D721Med (cell line): Measurements from ENCODE around the gene LIN7B.
"Not testable (repeated sequence)": the region's sequence is repeated elsewhere in the genome, so short reads cannot be mapped to it uniquely, and the experiment has no call there.

Experiments
- DNase-seq: peaks from one replicate; pipeline ENCODE4 v3.0.0; 2011; ENCODE audit warnings: low spot score; ENCODE audit not compliant: insufficient read length
- FAIRE-seq: peaks from 2 replicates; lab custom pipeline; 2011; peaks lifted over from hg19 to GRCh38; lab: Jason Lieb, UNC
- TF ChIP-seq, protein P1 (sequence below): IDR thresholded peaks from 2 replicates; pipeline ENCODE4 v1.5.1; 2012; ENCODE audit warnings: mild to moderate bottlenecking, control low read depth; ENCODE audit not compliant: insufficient read depth; ENCODE audit errors: missing control alignments

The LIN7B gene

GRCh38 chr19:49120868-49121267 is 6.7 kb downstream of the LIN7B start:
- TF ChIP-seq, protein P1, sequence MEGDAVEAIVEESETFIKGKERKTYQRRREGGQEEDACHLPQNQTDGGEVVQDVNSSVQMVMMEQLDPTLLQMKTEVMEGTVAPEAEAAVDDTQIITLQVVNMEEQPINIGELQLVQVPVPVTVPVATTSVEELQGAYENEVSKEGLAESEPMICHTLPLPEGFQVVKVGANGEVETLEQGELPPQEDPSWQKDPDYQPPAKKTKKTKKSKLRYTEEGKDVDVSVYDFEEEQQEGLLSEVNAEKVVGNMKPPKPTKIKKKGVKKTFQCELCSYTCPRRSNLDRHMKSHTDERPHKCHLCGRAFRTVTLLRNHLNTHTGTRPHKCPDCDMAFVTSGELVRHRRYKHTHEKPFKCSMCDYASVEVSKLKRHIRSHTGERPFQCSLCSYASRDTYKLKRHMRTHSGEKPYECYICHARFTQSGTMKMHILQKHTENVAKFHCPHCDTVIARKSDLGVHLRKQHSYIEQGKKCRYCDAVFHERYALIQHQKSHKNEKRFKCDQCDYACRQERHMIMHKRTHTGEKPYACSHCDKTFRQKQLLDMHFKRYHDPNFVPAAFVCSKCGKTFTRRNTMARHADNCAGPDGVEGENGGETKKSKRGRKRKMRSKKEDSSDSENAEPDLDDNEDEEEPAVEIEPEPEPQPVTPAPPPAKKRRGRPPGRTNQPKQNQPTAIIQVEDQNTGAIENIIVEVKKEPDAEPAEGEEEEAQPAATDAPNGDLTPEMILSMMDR, result no peak
- no peak for FAIRE-seq
- no peak for DNase-seq

GRCh38 chr19:49121841-49122240 is 7.7 kb downstream of the LIN7B start:
- DNase-seq, FAIRE-seq: not testable (repeated sequence)

DNA sequence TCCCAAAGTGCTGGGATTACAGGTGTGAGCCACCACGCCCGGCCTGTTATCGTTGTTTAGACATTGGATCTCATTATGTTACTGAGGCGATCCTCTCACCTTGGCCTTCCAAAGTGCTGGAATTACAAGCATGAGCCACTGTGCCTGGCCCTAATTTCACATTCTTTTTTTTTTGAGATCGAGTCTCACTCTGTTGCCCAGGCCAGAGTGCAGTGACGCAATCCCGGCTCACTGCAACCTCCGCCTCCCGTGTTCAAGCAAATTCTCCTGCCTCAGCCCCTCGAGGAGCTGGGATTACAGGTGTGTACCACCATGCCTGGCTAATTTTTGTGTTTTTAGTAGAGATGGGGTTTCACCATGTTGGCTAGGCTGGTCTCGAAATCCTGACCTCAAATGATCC is 9.1 kb downstream of the LIN7B start:
- not testable (repeated sequence) for FAIRE-seq, DNase-seq

DNA sequence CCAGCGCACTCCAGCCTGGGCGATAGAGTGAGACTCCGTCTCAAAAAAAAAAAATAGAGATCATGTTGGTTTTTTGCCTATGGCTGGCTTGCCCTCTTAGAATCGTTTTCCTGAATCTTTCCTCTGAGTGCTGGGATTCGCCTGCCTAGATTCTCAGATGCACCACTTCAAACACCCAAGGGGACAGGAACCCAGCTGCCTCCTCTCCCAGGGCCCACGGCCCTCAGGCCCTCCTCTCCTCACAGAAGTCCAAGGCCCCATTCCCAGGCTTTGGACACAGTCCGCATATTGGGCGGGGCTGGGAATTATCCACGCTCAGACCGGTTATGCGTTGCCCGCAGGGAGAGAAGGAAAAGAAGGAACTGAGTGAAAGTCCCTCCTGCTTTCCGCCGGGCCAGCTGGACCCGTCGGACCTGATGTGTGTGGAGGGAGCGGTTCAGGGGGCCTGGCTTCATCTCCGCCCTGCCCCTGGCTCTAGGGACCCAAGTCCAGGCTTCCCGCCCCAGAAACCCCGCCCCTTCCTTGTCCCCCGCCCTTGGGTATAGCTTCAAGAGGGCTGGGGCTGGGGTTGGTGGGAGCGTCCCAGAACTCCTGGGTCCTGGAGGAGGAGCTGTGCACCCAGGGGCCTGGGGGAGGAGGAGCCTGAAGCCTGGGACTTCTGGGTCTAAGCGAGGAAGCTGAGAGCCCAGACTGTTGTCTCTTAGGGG is 11.0 kb downstream of the LIN7B start:
- TF ChIP-seq, protein P1, result no peak
- FAIRE-seq (no peak), DNase-seq (no peak)

DNA sequence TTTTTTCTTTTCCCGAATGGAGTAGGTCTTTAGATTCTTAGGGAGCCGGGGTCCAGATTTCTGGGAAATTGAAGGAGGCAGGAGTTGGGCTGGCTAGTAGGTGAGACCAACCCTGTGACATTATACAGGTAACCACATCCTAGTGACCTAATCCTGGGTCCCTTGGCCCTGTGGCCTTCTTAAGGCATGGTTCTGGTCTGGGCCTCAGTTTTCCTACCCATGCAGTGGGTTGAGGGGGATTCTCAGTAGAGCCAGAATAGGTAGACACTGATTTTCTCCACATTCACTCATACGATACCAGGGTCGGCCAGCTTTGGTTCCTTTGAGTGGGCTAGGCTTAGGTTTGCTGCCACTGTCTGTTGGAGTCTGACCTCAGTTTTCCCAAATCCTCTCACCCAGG is 12.4 kb downstream of the LIN7B start:
- FAIRE-seq (no peak), DNase-seq (no peak)
- TF ChIP-seq, protein P1, result no peak

GRCh38 chr19:49127225-49127624 is 13.1 kb downstream of the LIN7B start:
- not testable (repeated sequence) for DNase-seq, FAIRE-seq

GRCh38 chr19:49127674-49128544 is 13.7 kb downstream of the LIN7B start:
- peak; percentile 94 for DNase-seq
- TF ChIP-seq, protein P1, result no peak
- no peak for FAIRE-seq

DNA sequence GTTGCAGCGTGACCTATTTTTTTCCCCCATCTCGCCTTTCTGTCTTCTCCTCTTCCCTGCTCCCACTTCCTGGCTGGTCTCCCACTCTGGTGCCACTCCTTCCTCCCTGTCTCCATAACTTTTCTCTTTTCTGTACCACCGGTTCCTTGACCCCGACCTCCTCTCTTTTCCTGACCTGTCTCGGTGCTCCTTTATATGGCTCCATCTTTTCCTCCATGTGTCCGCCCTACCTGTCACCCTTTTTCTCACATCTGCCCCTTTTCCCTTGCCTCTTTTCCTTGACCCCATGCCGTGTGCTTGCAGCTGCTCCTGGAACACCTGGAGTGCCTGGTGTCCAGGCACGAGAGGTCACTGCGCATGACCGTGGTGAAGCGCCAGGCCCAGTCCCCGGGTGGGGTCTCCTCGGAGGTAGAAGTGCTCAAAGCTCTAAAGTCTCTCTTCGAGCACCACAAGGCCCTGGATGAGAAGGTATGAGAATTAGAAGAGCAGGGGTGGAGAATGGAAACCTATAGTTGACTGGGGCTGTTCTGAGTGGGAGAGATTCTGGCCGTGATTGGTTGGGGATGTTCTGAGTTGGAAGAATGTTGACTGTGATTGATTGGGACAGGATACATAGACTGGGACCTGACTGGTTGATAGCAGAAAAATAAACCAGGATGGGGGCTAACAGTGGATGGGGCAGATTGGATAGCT is 14.5 kb downstream of the LIN7B start:
- FAIRE-seq (no peak), DNase-seq (no peak)
- TF ChIP-seq, protein P1, result no peak
